Activated CD4-positive, alpha-beta T cell treated with anti-CD3 and anti-CD28 coated beads, Interleukin-2, amount 50 U/mL, for 4 hours (primary cell): ENCODE measurements around the gene FRMPD1.

Source experiments
- DNase-seq, 2 experiments: peaks; one replicate each; pipeline ENCODE4 v3.0.0-alpha.2; 2020

The FRMPD1 gene

DNA sequence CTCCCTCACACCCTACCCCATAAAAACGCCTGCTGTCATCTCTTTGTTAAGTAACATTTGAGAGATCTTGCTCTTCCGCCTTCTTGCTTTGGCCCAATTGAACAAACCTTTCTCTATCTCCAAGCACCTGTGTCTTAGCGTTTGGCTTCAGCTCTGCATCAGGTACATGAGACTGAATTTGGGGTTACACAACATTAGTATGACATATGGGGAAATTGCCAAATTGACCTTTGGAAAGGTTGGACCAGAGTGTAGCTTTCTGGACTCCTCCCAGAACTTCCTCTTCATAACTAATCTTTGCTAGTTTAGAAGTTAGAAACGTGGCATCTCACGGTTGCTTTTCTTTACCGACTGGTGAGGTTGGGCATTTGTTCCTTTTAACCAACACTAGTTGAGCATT, 137.6 kb downstream of the FRMPD1 start:
- DNase-seq = no peak

DNA sequence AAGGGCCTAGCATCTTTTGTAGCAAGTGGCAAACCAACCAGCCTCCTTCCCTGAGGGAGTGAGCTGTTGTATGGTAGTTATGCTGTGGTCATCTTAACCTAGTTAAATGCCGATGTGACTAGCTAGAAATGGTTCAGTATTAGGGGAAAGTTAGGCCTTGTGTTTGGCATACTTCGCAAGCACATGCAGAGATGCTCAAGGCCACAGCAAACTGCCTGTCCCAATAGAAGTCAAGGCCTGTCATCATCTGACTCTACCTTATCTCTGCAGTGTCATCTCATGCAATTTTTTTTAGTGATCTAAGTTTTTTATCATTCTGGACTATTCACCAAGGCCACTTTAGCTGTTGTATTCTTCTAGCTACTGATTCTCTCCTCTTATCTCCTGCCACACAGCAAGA, 139.3 kb downstream of the FRMPD1 start:
- DNase-seq = no peak

DNA sequence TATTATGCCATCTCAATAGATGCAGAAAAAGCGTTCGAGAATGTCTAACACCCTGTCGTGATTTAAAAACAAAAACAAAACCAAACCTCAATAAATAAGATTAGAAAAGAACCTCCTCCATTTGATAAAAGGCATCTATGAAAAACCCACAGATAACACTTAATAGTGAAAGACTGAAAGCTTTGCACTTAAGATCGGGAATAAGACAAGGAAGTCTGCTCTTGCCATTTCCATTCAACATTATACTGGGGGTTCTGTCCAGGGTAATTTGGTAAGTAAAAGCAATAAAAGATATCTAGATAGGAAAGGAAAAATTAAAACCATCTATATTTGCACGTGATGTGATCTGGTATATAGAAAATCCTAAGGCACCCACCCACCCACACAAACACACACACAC, 141.4 kb downstream of the FRMPD1 start:
- DNase-seq = no peak

DNA sequence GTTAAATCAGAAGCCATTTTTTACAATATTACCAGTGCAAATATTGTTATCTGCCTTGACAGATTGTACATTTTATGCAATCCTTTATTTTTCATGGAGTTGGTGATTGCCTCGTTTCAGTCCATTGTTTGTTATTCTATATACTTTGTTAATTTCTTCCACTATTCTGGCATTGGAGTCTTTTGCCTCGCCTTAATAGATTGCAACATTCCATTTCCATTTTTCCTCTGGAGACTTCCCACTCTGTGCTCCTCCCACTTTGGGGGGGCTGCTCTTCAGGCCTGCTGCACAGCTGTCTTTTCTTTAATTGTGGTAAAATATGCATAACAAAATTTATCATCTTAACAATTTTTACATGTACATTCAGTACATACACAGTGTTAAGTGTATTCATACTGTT, 145.5 kb downstream of the FRMPD1 start:
- DNase-seq = no peak
